ENCODE data around the gene GCKR. TPM values are rescaled to one million over a fixed set of nuclear protein-coding genes. Genes with fewer than 3 reads are reported as not detected.

Gene GCKR
- total and polyA plus RNA-seq, 4 donors, result 0.28 to 0.95 (median 0.52) TPM

DNA sequence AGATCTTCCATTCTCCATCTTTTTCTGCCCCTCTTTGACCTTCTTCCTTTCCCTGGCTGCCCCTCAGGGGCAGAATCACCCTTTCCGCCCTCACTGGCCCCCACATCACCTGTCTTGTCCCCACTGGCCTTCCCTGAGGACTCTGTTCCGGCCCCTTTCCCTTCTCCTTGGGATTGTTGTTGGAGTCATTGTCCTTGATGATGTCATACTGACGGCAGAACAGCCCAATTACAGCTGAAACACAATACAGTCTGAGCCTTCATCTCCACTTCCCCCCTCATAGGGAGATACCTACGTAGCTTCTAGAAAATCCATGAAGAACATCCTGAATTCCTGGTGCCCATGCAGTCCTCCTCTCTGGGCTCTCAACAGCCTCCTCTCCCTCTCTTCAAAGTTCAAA lies 4.1 kb upstream of the GCKR start:
- Histone ChIP-seq H3K4me1 (ENCODE audit: control insufficient read depth in 5 of 5, insufficient read depth in 5 of 5, low read length in 5 of 5) (peaks cover 0 to 22% (median 6%) of the 10 kb centered on the region in 5 donors), H3K27me3 (ENCODE audit: control insufficient read depth in 3 of 3, insufficient read depth in 3 of 3, low read length in 2 of 3) (no peaks in the 10 kb centered on the region), H3K36me3 (ENCODE audit: control insufficient read depth in 4 of 4, insufficient read depth in 4 of 4, low read length in 4 of 4) (no peaks in the 10 kb centered on the region), H3K27ac (ENCODE audit: low read depth in 1 of 2, low read length in 1 of 2) (no peak overlapping the region), H3K9me3 (ENCODE audit: control insufficient read depth in 4 of 4, insufficient read depth in 3 of 4, low read length in 3 of 4) (no peaks in the 10 kb centered on the region), H3K4me3 (no peak overlapping the region), H3K9ac (ENCODE audit: insufficient read depth in 1 of 2, low read length in 2 of 2) (no peak overlapping the region)
- ATAC-seq (ENCODE audit: insufficient read depth, low FRiP score) (no peak), DNase-seq (no peak)
- WGBS, 2 donors, result 90 to 92% methylated on average over 4 of the region's 4 CpGs
- TF ChIP-seq CTCF (IDR thresholded peaks at IDR 0.05; ENCODE audit: control extremely low read depth, extremely low read depth), result no peak

DNA sequence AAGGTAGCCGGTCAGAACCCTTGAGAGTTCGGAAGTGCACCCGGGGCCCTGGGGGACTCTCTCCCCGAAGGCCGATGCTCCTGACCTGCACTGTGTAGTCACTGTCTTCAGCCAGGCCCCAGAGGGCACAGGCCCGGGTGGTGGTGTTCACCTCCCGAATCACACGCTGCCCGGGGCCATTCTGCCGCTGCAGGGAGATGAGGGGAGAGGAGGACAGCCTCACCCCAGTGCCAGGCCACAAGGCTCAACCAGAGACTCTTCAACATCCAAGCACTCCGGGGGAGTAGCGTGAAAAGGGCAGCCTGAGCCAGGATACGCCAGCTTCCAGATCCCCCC lies 2.7 kb upstream of the GCKR start:
- peak in 1 of 3 donors; percentile 17 for DNase-seq
- H3K27me3 ChIP-seq (ENCODE audit: control insufficient read depth in 3 of 3, insufficient read depth in 3 of 3, low read length in 2 of 3), result peaks cover 0 to 4% (median 0%) of the 10 kb centered on the region in 3 donors
- no peak for ATAC-seq (ENCODE audit: insufficient read depth, low FRiP score)
- H3K4me3 ChIP-seq, result no peak overlapping the region
- no peak overlapping the region for H3K9ac ChIP-seq (ENCODE audit: insufficient read depth in 1 of 2, low read length in 2 of 2)
- peaks cover 0 to 17% (median 2%) of the 10 kb centered on the region in 5 donors for H3K4me1 ChIP-seq (ENCODE audit: control insufficient read depth in 5 of 5, insufficient read depth in 5 of 5, low read length in 5 of 5)
- TF ChIP-seq CTCF (IDR thresholded peaks at IDR 0.05; ENCODE audit: control extremely low read depth, extremely low read depth), result no peak
- H3K27ac ChIP-seq (ENCODE audit: low read depth in 1 of 2, low read length in 1 of 2), result no peak overlapping the region
- H3K9me3 ChIP-seq (ENCODE audit: control insufficient read depth in 4 of 4, insufficient read depth in 3 of 4, low read length in 3 of 4), result no peaks in the 10 kb centered on the region
- H3K36me3 ChIP-seq (ENCODE audit: control insufficient read depth in 4 of 4, insufficient read depth in 4 of 4, low read length in 4 of 4), result no peaks in the 10 kb centered on the region
- WGBS, 2 donors, result 91 to 94% methylated on average over 13 of the region's 13 CpGs

- H3K27me3 ChIP-seq (ENCODE audit: control insufficient read depth in 3 of 3, insufficient read depth in 3 of 3, low read length in 2 of 3), result peaks cover 0 to 4% (median 0%) of the 10 kb centered on the region in 3 donors
- WGBS, 2 donors, result 26 to 28% methylated on average over 33 to 35 of the region's 35 CpGs
- DNase-seq, result peak; percentile 17 to 29 (median 26)
- ATAC-seq (ENCODE audit: insufficient read depth, low FRiP score), result peak; percentile 9
- peak overlapping the region; percentile 51 for H3K4me3 ChIP-seq
- no peaks in the 10 kb centered on the region for H3K36me3 ChIP-seq (ENCODE audit: control insufficient read depth in 4 of 4, insufficient read depth in 4 of 4, low read length in 4 of 4)
- peaks cover 0 to 14% (median 0%) of the 10 kb centered on the region in 5 donors for H3K4me1 ChIP-seq (ENCODE audit: control insufficient read depth in 5 of 5, insufficient read depth in 5 of 5, low read length in 5 of 5)
- H3K9me3 ChIP-seq (ENCODE audit: control insufficient read depth in 4 of 4, insufficient read depth in 3 of 4, low read length in 3 of 4), result no peaks in the 10 kb centered on the region
- H3K27ac ChIP-seq (ENCODE audit: low read depth in 1 of 2, low read length in 1 of 2), result no peak overlapping the region
- no peak for TF ChIP-seq CTCF (IDR thresholded peaks at IDR 0.05; ENCODE audit: control extremely low read depth, extremely low read depth)
- H3K9ac ChIP-seq (ENCODE audit: insufficient read depth in 1 of 2, low read length in 2 of 2), result no peak overlapping the region
Measured at GRCh38 chr2:27494284-27494943, 2.2 kb upstream of the GCKR start.
